A673 (cell line): Measurements from ENCODE around the gene SNX2.

Source experiments
- EZH2 ChIP-seq: fragments of 200-600 bp; sonication (generic); IDR thresholded peaks from 2 replicates; pipeline ENCODE4 v1.6.1; 2017; ENCODE audit warnings: borderline replicate concordance, low read depth, mild to moderate bottlenecking, mixed read lengths, antibody characterized with exemption, low read length; ENCODE audit not compliant: poor library complexity, severe bottlenecking
- TF ChIP-seq, protein P1 (sequence below): fragments of 300-800, 200-600 bp; sonication (generic); conservative IDR thresholded peaks from 2 replicates; pipeline ENCODE4 v1.5.1; 2017; ENCODE audit warnings: low read depth, mild to moderate bottlenecking, antibody characterized with exemption, low read length, moderate library complexity, mixed read lengths

DNA sequence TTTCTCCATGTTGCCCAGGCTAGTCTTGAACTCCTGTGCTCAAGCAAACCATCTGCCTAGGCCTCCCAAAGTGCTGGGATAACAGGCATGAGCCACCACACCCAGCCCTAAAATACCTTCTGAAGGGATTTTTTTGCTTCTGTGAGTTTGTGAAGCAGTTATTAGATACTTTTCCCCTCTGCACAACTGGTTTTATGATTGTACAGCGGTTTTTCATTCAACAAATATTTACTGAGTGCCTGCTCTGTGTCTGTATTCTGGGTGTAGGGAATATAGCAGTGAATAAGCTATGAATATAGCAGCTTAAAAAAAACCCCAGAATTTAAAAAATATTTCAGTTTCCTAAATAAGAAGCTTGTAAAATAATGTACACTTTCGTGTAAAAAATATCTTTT is 72.8 kb downstream of the SNX2 start:
- TF ChIP-seq, protein P1, sequence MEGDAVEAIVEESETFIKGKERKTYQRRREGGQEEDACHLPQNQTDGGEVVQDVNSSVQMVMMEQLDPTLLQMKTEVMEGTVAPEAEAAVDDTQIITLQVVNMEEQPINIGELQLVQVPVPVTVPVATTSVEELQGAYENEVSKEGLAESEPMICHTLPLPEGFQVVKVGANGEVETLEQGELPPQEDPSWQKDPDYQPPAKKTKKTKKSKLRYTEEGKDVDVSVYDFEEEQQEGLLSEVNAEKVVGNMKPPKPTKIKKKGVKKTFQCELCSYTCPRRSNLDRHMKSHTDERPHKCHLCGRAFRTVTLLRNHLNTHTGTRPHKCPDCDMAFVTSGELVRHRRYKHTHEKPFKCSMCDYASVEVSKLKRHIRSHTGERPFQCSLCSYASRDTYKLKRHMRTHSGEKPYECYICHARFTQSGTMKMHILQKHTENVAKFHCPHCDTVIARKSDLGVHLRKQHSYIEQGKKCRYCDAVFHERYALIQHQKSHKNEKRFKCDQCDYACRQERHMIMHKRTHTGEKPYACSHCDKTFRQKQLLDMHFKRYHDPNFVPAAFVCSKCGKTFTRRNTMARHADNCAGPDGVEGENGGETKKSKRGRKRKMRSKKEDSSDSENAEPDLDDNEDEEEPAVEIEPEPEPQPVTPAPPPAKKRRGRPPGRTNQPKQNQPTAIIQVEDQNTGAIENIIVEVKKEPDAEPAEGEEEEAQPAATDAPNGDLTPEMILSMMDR = no peak
- TF ChIP-seq EZH2 = no peak
